Endothelial cell of umbilical vein (primary cell): ENCODE results near the gene TRPV6. TPM values are rescaled to one million over a fixed set of nuclear protein-coding genes. Genes with fewer than 3 reads are reported as not detected.

Source experiments
- BruUV-seq: library from RNA; stranded (reverse); fragments of 400-500 nt; replicated peaks from 2 replicates; lab custom pipeline; 2021; lab: Mats Ljungman, UMichigan
- CTCF ChIA-PET: fragments of 300-600, 350-600 bp; sonication (Branson Sonifier 250); formaldehyde crosslinking; loops from one replicate; lab custom pipeline; 2021; ENCODE audit warnings: antibody characterized with exemption, inconsistent platforms; lab: Charles Lee
- POLR2A ChIA-PET: fragments of 300-600, 350-600 bp; sonication (Branson Sonifier 250); formaldehyde crosslinking; loops from one replicate; lab custom pipeline; 2021; ENCODE audit warnings: antibody characterized with exemption, inconsistent platforms; lab: Charles Lee
- DNase-seq: peaks from one replicate; pipeline ENCODE4 v3.0.0-alpha.2; 2011; ENCODE audit warnings: low read depth, low spot score
- FAIRE-seq: peaks from 2 replicates; lab custom pipeline; 2011; peaks lifted over from hg19 to GRCh38; lab: Jason Lieb, UNC
- H2AFZ ChIP-seq: 2 replicates; pipeline ENCODE4 v1.6.0; 2012; ENCODE audit warnings: low read depth, low read length, control low read depth, inconsistent platforms
- H3K27ac ChIP-seq: 2 replicates; pipeline ENCODE4 v1.5.1; 2011; ENCODE audit warnings: low read depth, mild to moderate bottlenecking, control low read depth, low read length, moderate library complexity; ENCODE audit not compliant: insufficient read depth
- H3K27me3 ChIP-seq, 2 experiments: 2 replicates each; pipeline versions ENCODE4 v1.6.0 to v1.6.1; 2011; ENCODE audit warnings: low read length in 2 of 2, mixed read lengths in 1 of 2; ENCODE audit not compliant: control insufficient read depth in 2 of 2, insufficient read depth in 2 of 2
- H3K36me3 ChIP-seq, 2 experiments: 2 replicates in 1 of 2; 3 replicates in 1 of 2; pipeline ENCODE4 v1.5.1; 2011; ENCODE audit warnings: low read length in 2 of 2, mild to moderate bottlenecking in 1 of 2, moderate library complexity in 1 of 2; ENCODE audit not compliant: control insufficient read depth in 2 of 2, insufficient read depth in 2 of 2; ENCODE audit errors: extremely low read depth in 1 of 2
- H3K4me1 ChIP-seq: 3 replicates; pipeline ENCODE4 v1.5.1; 2011; ENCODE audit warnings: mild to moderate bottlenecking, low read length; ENCODE audit not compliant: control insufficient read depth, insufficient read depth; ENCODE audit errors: extremely low read depth
- H3K4me2 ChIP-seq: 2 replicates; pipeline ENCODE4 v1.6.1; 2011; ENCODE audit warnings: low read length, control low read depth, mixed read lengths; ENCODE audit not compliant: insufficient read depth
- H3K4me3 ChIP-seq, 3 experiments: fragments of 200-600 bp in 1 of 3; sonication (generic), shearing (Covaris generic) in 1 of 3; replicated peaks in 1 of 3; 2 replicates each; pipeline ENCODE4 v1.5.1; 2011 to 2016; ENCODE audit warnings: control low read depth in 3 of 3, low read length in 3 of 3, mild to moderate bottlenecking in 2 of 3, inconsistent platforms in 1 of 3, low read depth in 1 of 3, moderate library complexity in 1 of 3; ENCODE audit not compliant: insufficient read depth in 1 of 3
- H3K79me2 ChIP-seq: 2 replicates; pipeline ENCODE4 v1.6.0; 2012; ENCODE audit warnings: low read length, inconsistent platforms; ENCODE audit not compliant: control insufficient read depth, insufficient read depth
- H3K9ac ChIP-seq: replicated peaks from 2 replicates; pipeline ENCODE3; 2011; ENCODE audit warnings: low read length, control low read depth; ENCODE audit not compliant: insufficient read depth; ENCODE audit errors: extremely low read depth
- H3K9me1 ChIP-seq: replicated peaks from 3 replicates; pipeline ENCODE4 v1.6.0; 2011; ENCODE audit warnings: mild to moderate bottlenecking, low read length; ENCODE audit not compliant: control insufficient read depth, insufficient read depth; ENCODE audit errors: extremely low read depth
- H3K9me3 ChIP-seq: replicated peaks from 2 replicates; pipeline ENCODE4 v1.5.1; 2012; ENCODE audit warnings: low read length, inconsistent platforms; ENCODE audit not compliant: control insufficient read depth, insufficient read depth
- H4K20me1 ChIP-seq: replicated peaks from 2 replicates; pipeline ENCODE3; 2011; ENCODE audit warnings: mild to moderate bottlenecking, low read length; ENCODE audit not compliant: control insufficient read depth, insufficient read depth; ENCODE audit errors: extremely low read depth
- GATA2 ChIP-seq: IDR thresholded peaks from 2 replicates; pipeline ENCODE4 v1.7.0; 2011; ENCODE audit warnings: low read depth, mild to moderate bottlenecking, moderate library complexity, mixed read lengths, low read length; ENCODE audit not compliant: insufficient read length, insufficient read depth
- JUN ChIP-seq: IDR thresholded peaks from 2 replicates; pipeline ENCODE4 v1.6.1; 2011; ENCODE audit warnings: borderline replicate concordance, low read depth; ENCODE audit not compliant: insufficient read length, insufficient read depth
- MAX ChIP-seq: IDR thresholded peaks from 2 replicates; pipeline ENCODE4 v1.6.1; 2011; ENCODE audit not compliant: insufficient read depth, insufficient read length
- MYC ChIP-seq: IDR thresholded peaks from one replicate; pipeline ENCODE4 v1.6.1; 2011; ENCODE audit warnings: mild to moderate bottlenecking, low read depth, low read length
- POLR2A ChIP-seq: IDR thresholded peaks from 2 replicates; pipeline ENCODE4 v1.6.1; 2012; ENCODE audit warnings: low read depth, mild to moderate bottlenecking, control low read depth, low read length
- POLR2AphosphoS5 ChIP-seq: IDR thresholded peaks from 2 replicates; pipeline ENCODE4 v1.6.1; 2012; ENCODE audit warnings: low read depth, mild to moderate bottlenecking, control low read depth, low read length, moderate library complexity; ENCODE audit not compliant: insufficient read depth
- dilution Hi-C: fragments of 300-500 bp; cut with MboI; formaldehyde crosslinking; loops from one replicate; pipeline ENCODE4 v1.15.0; 2019; ENCODE audit warnings: low sequenced_read_pairs; ENCODE audit not compliant: extremely low pct_ligation_motif_present
- intact Hi-C: fragments of 100-400 bp; cut with micrococcal nuclease; formaldehyde crosslinking; loops from one replicate; pipeline ENCODE4 v1.10.0; 2022
- polyA plus RNA-seq, 4 experiments: library from polyadenylated mRNA; depleted of rRNA in 3 of 4; stranded (reverse) in 3 of 4; unstranded in 1 of 4; fragments of >200 nt; gene quantifications; 2 replicates each; pipeline versions ENCODE4 v1.2.1 to v1.2.3, GENCODE V29; 2011 to 2012; ENCODE audit warnings: missing spikeins in 1 of 4
- total RNA-seq: library from RNA; stranded (reverse); gene quantifications from 2 replicates; pipeline ENCODE4 v1.2.3, GENCODE V29; 2021

Gene TRPV6
- total and polyA plus RNA-seq, 2 donors (not counting 3 experiments of a cell fraction or from before 2014, with no cell fraction given), result not detected

- no peak for FAIRE-seq
Measured at GRCh38 chr7:142859829-142860228, 25.7 kb downstream of the TRPV6 start.

GRCh38 chr7:142859411-142859810 is 26.1 kb downstream of the TRPV6 start:
- Histone ChIP-seq H3K9ac (no peak overlapping the region), H3K9me3 (no peaks in the 10 kb centered on the region), H3K27me3 (peaks cover 4 to 5% of the 10 kb centered on the region in 2 experiments), H4K20me1 (no peaks in the 10 kb centered on the region), H3K4me3 (no peak overlapping the region), H2AFZ (no peak overlapping the region), H3K9me1 (no peaks in the 10 kb centered on the region), H3K36me3 (no peaks in the 10 kb centered on the region), H3K4me1 (peaks cover 3% of the 10 kb centered on the region), H3K79me2 (no peaks in the 10 kb centered on the region), H3K4me2 (no peak overlapping the region), H3K27ac (no peak overlapping the region)
- dilution Hi-C loops, result no loop called here
- no peak for DNase-seq
- intact Hi-C loops, result no loop called here
- FAIRE-seq, result no peak
- no TSS peak for BruUV-seq
- ChIA-PET CTCF (interaction anchor here (1.3 to 2.1 kb wide), 5 partner anchors 11 to 227 kb away, joined by 3 to 6 read pairs (median 5); no protein-coding TSS in a partner anchor), POLR2A (no interaction called here)
- no peak for TF ChIP-seq MYC
- no peak for TF ChIP-seq POLR2AphosphoS5
- TF ChIP-seq POLR2A, result no peak

More at GRCh38 chr7:142859829-142860228, 25.7 kb downstream of the TRPV6 start:
- no peak overlapping the region for H2AFZ ChIP-seq
- no peak overlapping the region for H3K9ac ChIP-seq
- TF ChIP-seq GATA2 (peak; percentile 9), POLR2A (no peak), JUN (no peak), MAX (no peak)
- H3K4me3 ChIP-seq, result no peak overlapping the region
- no TSS peak for BruUV-seq
- no peaks in the 10 kb centered on the region for H3K36me3 ChIP-seq
- POLR2A ChIA-PET, result no interaction called here
- no peaks in the 10 kb centered on the region for H3K79me2 ChIP-seq
- no peaks in the 10 kb centered on the region for H3K9me1 ChIP-seq
- no peak for DNase-seq
- H3K4me1 ChIP-seq, result peaks cover 3% of the 10 kb centered on the region
- dilution Hi-C loops, result no loop called here
- H4K20me1 ChIP-seq, result no peaks in the 10 kb centered on the region
- no peak overlapping the region for H3K27ac ChIP-seq
- no peaks in the 10 kb centered on the region for H3K9me3 ChIP-seq
- H3K4me2 ChIP-seq, result no peak overlapping the region
- CTCF ChIA-PET, result interaction anchor here (1.6 to 1.8 kb wide), 2 partner anchors 11 to 13 kb away, joined by 4 to 5 read pairs; no protein-coding TSS in a partner anchor
- intact Hi-C loops, result no loop called here
- peaks cover 4 to 5% of the 10 kb centered on the region in 2 experiments for H3K27me3 ChIP-seq
